Measurements from ENCODE around the gene ALDH18A1.
"Not testable (repeated sequence)": the region's sequence is repeated elsewhere in the genome, so short reads cannot be mapped to it uniquely, and the experiment has no call there.

Gene ALDH18A1

DNA sequence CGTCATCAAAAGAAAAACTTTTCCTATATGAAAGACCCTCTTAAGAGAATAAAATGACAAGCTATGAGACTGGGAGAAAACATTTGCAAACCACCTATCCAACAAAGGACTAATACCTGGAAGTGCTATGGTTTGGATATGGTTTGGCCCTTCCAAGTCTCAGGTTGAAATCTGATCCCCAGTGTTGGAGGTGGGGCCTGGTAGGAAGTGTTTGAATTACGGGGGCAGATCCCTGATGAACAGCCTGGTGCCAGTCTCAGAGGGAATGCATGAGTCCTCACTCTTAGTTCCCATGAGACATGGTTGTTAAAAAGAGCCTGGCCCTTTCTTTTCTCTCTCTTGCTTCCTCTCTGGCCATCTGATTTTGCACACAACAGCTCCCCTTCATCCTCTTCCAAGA is 6.3 kb downstream of the ALDH18A1 start:
- no peak for DNase-seq (ENCODE audit: low read depth in 2 of 2)

DNA sequence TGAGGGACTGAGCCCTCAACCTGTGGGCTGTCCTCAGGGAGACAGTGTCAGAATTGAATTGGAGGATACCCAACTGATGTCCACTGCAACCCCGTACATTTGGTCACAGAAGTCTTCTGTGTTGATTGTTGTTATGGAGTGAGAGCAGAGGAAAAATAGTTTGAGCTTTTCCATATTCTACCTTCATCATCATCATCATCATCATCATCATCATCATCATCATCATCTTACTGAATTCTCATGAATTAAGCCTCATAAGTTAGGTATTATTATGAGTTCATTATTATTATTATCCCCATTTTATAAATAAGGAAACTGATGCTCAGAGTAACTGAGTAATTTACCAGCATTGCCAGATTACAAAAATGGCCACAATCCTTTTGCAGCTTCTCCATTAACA is 8.4 kb downstream of the ALDH18A1 start:
- no peak for DNase-seq (ENCODE audit: low read depth in 2 of 2)

DNA sequence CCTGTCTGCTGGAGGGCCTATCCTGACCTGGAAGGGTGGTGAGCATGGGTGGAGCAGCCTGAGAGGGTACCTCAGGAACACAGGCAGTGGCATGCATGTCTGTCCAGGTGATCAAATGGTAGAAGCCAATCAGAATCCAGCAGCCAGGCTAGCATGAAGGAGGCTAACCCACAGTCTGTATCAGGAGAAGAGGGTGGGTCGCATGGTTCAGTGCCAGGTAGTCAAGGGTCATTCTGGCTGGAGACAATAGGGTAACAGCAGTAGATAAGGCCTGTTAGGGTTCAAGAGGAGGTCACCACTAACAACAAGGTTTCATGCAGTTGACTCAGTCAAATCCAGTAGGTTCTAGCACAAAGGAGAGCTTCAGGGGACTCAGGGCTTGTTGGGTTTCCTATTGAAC is 10.4 kb downstream of the ALDH18A1 start:
- no peak for DNase-seq (ENCODE audit: low read depth in 2 of 2)

DNA sequence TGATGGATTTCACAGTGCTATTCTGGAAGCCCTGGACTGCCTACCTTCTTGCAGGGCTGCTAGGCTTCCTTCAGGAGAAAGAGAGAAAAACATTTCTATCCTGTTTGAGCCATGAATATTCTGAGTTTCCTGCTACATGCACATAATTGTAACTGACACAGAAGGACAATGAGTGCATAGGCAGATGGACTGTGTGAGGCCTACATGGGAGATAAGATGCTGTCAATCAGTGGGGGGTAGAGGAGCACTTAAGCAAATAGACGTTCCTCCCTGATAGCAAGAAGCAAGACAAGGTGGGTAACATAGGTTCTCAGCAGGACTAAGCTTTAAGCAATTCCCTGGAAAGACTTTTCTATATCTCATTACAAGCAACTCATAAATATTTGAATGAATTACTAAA is 11.6 kb downstream of the ALDH18A1 start:
- no peak for DNase-seq (ENCODE audit: low read depth in 2 of 2)

DNA sequence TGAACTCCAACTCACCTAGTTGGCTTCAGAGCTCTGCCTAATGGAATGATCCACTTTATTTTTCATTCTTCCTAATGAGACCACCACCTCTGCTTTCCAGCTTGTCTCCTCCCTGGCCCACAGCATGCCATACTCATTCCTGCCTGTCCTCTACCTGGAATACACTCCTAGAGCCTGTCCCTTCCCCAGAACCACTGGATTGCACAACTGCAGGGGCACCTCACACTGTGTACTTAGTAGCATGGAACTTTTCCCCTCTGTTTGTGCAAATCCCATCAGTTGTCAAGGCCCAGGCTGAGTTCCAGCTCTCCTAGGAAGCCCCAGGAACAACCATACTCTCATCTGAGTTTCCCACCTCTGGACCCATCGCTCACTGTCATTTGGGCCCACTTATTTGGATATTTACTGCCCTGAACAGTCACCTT is 15.6 kb downstream of the ALDH18A1 start:
- no peak for DNase-seq (ENCODE audit: low read depth in 2 of 2)

DNA sequence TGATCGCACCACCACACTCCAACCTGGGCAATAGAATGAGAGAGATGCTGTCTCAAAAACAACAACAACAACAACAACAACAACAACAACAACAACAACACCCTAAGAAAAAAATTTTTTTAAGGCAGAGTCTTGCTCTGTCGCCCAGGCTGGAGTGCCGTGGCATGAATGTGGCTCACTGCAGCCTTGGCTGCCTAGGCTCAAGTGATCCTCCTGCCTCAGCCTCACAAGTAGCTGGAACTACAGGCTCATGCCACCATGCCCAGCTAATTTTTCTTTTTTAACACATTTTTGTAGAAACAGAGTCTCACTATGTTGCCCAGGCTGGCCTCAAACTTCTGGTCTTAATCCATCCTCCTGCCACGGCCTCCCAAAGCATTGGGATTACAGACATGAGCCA is 18.6 kb downstream of the ALDH18A1 start:
- DNase-seq (ENCODE audit: low read depth in 2 of 2): no peak

DNA sequence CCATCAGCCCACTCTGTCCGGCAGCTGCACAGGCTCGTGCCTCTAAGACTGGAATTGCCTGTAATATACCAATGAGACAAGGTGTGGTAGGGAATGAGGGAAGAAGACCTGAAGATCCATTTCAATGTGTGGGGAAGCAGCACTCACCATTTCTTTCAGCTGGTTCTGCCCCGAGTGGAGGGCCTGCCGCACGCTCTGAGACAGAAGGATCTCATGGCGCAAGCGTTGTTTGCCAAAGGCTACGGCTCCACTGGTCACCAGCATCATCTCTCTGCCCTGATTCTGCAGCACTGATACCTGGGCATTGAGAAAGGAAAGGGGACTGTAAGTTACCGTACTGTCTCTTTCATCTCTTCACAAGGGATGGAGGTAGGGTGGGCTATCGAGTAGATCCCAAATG is 19.4 kb downstream of the ALDH18A1 start:
- DNase-seq (ENCODE audit: low read depth in 2 of 2): no peak

DNA sequence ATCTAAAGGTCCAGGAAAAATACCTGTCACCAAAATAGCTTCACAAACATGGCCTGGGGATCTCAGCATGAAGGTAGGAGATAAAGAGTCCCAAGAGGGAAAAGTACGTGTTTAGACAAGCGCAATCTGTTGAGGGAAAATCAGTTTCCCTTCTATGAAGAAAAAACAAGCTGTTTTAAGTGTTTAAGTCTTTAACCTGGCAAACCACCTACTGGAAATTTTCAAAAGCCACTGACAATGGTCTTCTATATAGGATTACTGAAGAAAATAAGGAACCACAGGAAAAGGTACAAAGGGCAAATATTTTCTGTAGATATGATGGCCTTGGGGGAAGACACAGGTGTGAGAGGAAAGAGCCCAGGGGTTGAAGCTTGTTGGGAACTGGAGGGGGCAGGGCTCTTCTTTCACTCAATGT is 21.2 kb downstream of the ALDH18A1 start:
- no peak for DNase-seq (ENCODE audit: low read depth in 2 of 2)

DNA sequence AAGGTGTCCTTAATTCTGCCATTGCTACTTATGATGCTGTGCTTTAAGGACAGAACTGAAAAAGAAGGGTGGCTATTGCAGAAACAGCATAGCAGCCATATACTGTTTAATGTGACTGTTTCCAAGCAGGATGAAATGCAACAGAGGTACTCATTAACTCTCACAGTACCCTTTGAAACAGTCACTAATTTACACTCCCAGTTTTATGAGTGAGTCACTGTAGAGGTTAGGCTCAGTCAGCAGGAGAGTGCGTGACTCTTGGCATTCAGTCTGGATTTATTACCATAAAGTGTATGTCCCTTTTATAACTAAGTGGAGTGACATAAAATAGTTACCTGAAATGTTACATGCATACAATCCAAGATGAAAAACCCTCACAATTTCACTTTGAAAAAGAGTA is 27.7 kb downstream of the ALDH18A1 start:
- no peak for DNase-seq (ENCODE audit: low read depth in 2 of 2)

DNA sequence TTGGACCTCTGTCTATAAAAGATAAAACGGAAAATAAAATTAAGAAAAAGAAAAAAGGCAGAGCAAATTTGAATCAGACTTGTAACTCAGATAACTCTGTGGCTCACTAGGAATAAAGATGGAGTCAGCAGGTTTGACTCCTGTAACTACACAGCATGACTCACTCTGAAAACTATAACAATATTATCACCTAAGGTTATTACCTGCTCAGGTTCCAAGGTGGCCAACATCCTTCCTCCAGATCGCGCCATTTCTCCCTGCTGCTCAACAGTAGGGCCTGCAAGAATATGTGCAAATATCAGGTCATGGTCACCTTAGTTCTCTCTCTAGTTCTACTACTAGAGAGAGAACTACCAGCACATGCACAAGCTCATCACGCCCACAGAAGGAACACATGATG is 30.0 kb downstream of the ALDH18A1 start:
- DNase-seq (ENCODE audit: low read depth in 2 of 2): no peak

DNA sequence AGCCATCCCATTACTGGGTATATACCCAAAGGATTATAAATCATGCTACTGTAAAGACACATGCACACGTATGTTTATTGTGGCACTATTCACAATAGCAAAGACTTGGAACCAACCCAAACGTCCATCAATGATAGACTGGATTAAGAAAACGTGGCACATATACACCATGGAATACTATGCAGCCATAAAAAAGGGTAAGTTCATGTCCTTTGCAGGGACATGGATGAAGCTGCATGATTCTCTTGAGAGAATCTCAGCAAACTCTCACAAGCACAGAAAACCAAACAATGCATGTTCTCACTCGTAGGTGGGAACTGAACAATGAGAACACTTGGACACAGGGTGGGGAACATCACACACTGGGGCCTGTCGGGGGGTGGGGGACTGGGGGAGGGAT is 36.1 kb downstream of the ALDH18A1 start:
- DNase-seq (ENCODE audit: low read depth in 2 of 2): not testable (repeated sequence)

DNA sequence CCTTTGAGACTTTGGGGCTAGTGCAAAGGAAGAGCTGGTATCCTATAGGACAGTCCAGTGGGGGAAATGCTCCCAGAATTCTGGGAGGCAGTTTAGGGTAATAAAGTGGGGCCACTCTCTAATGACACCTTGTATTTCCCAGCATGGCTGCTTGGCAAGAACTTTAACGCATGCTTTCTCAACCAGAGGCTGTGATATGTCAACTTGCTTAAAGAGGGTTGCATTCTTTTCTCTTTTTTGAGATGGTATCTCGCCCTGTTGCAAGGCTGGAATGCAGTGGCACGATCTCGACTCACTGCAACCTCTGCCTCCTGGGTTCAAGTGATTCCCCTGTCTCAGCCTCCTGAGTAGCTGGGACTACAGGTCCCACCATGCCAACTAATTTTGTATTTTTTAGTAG is 38.4 kb downstream of the ALDH18A1 start:
- no peak for DNase-seq (ENCODE audit: low read depth in 2 of 2)

DNA sequence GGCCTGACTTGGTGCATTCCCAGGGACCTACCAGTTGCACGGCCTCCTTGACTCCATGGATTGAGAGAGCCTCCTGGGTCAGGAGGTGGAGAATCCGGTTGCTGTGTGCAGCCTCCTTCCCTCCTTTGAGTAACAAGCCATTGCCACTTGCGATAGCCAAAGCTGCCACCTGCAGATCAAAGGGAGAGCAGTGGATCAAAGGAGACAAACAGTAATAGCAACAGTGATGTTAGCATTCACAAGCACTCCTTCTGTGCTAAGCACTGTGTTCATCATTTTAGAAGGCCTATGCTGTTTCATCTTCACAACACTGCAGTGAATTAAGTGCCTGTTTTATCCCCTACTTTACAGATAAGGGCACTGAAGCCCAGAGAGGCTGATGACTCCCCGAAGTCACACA is 40.1 kb downstream of the ALDH18A1 start:
- DNase-seq (ENCODE audit: low read depth in 2 of 2): no peak

DNA sequence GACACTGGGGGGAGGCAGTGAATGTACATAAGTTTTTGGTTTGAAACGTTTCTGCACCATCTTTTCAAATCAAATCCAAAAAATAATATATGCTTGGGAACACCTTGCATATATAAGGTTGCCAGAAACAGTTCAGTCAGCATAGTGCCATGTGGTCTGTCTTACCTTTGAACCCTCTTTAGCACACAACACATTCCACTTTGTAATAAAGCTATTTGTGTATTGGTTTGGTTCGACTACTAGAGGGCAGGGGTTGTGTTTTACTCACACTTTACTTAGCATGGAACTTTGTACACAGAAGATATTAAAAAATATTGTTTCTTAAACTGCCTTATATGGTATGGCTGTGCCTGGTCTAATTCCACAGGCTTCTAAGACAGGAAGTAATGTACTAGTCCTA is 43.2 kb downstream of the ALDH18A1 start:
- no peak for DNase-seq (ENCODE audit: low read depth in 2 of 2)

DNA sequence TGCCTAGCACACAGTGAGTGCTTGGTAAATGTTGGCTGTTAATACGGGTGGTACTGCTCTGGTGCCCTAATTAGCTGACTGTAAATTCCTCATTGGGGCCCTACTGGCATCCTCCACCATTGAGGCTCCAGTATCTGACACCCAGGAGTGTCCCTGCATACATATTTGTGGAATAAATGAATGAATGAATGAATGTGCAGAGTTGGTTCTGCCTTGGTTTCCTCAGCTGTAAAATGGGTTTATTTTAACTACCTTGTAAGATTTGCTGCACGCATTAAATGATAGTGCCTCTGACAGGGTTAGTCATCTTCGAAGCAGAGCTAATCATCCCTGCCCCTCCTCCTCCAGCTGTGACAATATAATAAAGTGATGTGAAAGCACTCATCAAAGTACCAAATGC is 45.8 kb downstream of the ALDH18A1 start:
- no peak for DNase-seq (ENCODE audit: low read depth in 2 of 2)

DNA sequence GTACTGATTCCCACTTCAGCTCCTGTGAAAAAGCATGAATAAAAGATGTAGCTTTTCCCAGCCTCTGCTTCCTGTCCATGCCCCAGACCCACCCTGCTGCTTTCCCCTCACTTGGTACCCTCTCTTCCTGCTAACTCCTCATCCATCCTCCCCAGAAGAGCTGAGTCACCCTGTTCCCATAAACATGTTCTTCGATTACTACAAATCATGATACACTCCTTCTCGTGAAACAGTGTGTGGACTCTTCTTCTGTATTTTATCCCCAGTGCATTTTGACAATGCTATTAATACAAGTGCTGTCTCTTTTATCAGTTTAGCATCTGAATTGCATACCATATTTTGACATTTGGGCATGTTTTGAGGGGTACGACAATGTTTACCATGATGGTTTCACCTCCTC is 49.6 kb downstream of the ALDH18A1 start:
- DNase-seq (ENCODE audit: low read depth in 2 of 2): no peak

DNA sequence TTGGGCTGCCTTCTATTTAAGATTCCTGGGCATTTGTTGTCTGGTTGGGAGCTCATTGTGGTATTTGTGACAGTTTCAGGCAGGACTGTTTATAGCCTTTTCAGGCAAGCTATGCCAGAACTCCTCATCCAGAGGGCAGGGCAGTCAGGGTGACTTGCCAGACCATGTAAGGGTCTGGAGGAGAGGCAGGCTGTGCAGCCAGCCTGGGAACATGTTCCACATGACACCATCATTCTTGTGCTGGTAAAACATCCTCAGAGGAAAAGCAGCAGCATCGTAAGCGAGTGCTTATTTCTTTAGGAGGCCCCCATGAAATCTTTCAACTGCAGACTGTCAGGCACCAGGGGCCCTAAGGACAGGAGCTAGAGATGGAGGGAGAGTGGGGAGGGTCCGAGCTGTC is 51.3 kb downstream of the ALDH18A1 start:
- DNase-seq (ENCODE audit: low read depth in 2 of 2): no peak

DNA sequence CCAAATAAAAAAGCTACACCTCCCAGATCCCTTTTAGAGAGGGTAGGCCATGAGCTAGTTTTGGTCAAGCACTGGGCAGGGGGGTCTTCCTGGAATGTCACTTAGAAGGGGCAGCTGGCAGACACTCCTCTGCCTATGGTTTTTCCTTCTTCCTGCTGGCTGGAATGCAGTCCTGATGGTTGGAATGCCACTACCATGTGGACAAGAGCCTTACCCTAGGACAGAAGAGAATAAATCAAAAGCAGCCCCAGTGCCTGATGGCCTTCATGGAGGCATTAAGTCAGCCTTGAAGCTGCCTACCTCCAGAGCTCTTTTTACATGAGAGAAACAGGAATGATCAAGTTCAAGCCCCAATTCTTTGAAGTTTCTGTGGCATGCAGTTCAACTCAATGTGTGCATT is 51.9 kb downstream of the ALDH18A1 start:
- DNase-seq (ENCODE audit: low read depth in 2 of 2): no peak

DNA sequence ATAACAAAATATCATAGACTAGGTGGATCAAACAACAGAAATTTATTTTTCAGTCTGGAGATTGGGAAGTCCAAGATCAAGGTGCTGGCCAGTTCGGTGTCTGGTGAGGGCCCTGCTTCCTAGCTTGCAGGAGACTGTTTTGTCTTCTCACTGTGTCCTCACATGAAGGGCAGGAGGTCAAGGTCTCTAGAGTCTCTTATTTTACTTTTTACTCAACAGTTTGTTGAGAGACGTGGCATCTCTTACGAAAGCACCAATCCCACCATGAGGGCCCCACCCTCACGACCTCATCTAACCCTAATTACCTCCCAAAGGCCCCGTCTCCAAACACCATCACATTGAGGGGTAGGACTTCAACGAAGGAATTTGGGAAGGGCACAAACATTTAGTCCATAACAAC is 54.1 kb downstream of the ALDH18A1 start:
- DNase-seq (ENCODE audit: low read depth in 2 of 2): no peak

DNA sequence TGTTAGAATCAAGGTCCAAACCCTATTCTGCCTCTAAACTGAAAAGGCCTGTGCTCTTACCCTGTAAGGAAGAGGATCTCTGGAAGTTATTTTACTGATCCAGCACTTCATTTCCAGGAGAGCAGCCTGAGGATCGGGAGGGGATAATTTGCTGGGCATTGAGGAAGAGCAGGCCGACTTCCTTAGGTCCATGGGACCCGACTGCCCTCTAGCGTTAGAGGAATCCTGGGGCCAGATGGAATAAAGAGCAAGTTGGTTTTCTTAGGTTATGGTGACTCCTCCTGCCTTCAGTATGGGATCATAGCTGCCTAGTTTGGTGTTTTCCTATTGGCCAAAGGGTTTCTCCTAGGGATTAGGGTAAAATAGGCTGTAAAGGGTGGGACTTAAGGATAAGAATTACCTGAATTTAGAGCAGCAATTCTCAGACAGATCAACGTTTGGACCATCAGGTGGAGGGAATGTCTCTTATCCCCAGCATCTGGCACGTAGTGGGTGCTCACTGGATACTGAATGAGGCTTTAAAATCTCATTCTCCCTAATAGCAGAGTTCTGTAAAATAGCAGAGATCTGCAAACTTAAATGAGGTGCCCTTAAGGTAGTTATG is 55.3 kb downstream of the ALDH18A1 start:
- peak; percentile 24 to 45 for DNase-seq (ENCODE audit: low read depth in 2 of 2)

DNA sequence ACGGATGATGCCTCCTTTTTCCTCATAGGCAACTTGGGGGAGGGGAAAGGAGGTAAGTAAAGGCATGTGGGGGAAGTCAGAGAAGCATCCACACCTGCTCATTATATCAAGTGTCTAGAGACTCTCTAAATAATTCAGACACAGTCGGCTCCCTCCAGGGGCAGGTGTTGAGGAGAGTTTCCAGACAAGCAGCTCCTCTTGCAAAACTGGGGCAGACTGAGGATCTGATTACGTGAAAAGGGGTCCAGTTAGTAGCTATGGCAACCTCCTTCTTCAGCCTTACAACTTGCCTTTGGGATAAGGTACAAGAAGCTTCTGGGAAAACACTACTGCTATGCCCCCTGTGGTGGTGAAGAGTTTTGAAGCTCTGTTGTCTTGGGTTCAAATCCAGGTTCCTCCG is 56.4 kb downstream of the ALDH18A1 start:
- no peak for DNase-seq (ENCODE audit: low read depth in 2 of 2)

DNA sequence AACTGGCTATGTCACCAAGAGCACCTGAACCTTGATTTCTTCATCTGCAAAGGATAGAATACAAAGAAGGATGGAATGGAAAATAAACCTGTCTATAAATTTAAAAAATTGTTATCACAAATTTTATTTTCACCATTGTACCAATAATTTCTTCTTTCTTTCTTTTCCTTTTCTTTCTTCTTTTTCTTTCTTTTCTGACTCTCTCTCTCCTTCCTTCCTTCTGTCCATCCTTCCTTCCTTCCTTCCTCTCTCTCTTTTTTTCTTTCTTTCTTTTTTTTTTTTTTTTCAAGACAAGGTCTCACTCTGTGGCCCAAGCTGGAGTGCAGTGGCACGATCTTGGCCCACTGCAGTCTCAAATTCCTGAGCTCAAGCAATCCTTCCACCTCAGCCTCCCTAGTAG is 58.7 kb downstream of the ALDH18A1 start:
- no peak for DNase-seq (ENCODE audit: low read depth in 2 of 2)

DNA sequence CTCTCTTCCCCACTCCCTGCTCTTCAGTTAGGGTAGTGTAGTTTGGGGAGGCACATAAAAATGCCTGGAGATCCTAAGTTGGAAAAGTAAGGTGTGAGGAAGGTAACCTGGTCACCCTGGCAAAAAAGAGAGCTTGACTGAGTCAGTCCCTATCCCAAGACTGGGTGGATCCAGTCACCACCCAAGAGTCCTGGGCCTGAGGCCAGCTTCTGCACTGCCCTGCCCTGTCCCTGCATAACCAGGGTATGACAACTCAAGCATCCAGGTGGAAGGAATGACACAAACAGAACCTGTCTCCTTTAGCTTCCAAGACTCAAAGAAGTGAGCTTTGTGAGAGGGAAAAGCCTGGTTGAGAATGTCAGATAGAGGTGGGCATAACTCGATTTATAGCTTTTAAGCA is 68.5 kb downstream of the ALDH18A1 start:
- DNase-seq (ENCODE audit: low read depth in 2 of 2): no peak

DNA sequence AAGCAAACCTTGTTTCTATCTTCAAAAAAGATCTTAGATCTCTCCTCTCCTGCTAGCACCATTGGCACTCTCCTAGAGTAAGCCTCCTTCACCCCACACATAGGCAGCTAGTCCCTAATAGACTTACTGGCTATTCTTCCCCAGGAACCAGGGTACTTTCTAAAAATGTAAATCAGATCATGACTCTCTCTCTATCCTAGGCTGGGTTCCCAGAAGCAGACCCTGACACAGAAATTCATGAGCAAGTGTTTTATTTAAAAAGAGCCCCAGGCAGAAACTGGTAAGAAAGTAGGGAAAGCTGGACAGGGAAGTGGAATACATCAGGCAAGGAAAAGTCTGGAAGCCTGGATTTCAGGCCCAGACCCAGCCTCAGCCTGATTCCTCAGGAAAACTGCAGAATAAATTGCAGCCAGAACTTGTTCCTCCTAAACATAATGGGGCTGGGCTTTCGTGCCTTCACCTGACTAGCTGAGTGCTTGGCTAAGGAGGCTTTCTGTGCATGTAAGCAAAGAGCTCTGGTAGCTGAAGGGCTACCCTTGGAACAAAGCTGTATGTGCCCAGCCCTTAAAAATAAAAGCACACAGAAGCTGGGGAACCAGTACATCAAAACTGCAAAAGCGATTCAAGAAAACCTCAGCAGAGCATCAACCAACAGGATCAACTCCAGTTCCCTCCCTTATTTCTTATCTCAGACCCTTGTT is 76.5 kb downstream of the ALDH18A1 start:
- no peak for DNase-seq (ENCODE audit: low read depth in 2 of 2)
